ENCODE results near the gene EPB41L5. TPM values are rescaled to one million over a fixed set of nuclear protein-coding genes. Genes with fewer than 3 reads are reported as not detected.
"Not testable (repeated sequence)": the region's sequence is repeated elsewhere in the genome, so short reads cannot be mapped to it uniquely, and the experiment has no call there.

Gene EPB41L5
- total and polyA plus RNA-seq, 10 donors: 0.97 to 10.5 (median 8.5) TPM

- H3K4me3 ChIP-seq: no peak overlapping the region
- no peak for TF ChIP-seq POLR2AphosphoS5 (IDR thresholded peaks at IDR 0.05)
- no peak for TF ChIP-seq CTCF (IDR thresholded peaks at IDR 0.05 in 8 of 11, conservative IDR thresholded peaks at IDR 0.05 in 3 of 11)
- no peak for TF ChIP-seq POLR2A (IDR thresholded peaks at IDR 0.05)
- no peaks in the 10 kb centered on the region for H3K4me1 ChIP-seq
- H3K9me3 ChIP-seq: peaks cover 3 to 45% (median 37%) of the 10 kb centered on the region in 8 donors
- no peak for DNase-seq
- no peaks in the 10 kb centered on the region for H3K27me3 ChIP-seq (replicated peaks in 1 of 7)
- WGBS, 5 donors: 84 to 94% (median 89%) methylated on average over 3 of the region's 3 CpGs
- H3K27ac ChIP-seq: no peak overlapping the region
- peaks cover 0 to 19% (median 2%) of the 10 kb centered on the region in 6 donors for H3K36me3 ChIP-seq
- intact Hi-C loops (cut with DNase I; ENCODE audit: low total_unique reads): no loop called here
These were observed 135.8 kb downstream of the EPB41L5 start for GRCh38 chr2:120148669-120149068.

GRCh38 chr2:120149406-120149805, 136.5 kb downstream of the EPB41L5 start:
- TF ChIP-seq POLR2AphosphoS5 (IDR thresholded peaks at IDR 0.05) (no peak), CTCF (IDR thresholded peaks at IDR 0.05 in 8 of 11, conservative IDR thresholded peaks at IDR 0.05 in 3 of 11) (no peak), POLR2A (IDR thresholded peaks at IDR 0.05) (no peak)
- H3K27ac ChIP-seq: no peak overlapping the region
- intact Hi-C loops (cut with DNase I; ENCODE audit: low total_unique reads): no loop called here
- peaks cover 3 to 52% (median 40%) of the 10 kb centered on the region in 8 donors for H3K9me3 ChIP-seq
- no peaks in the 10 kb centered on the region for H3K27me3 ChIP-seq (replicated peaks in 1 of 7)
- no peak for DNase-seq
- H3K36me3 ChIP-seq: peaks cover 0 to 20% (median 2%) of the 10 kb centered on the region in 6 donors
- 92 to 99% (median 97%) methylated on average over 2 of the region's 2 CpGs for WGBS, 5 donors
- H3K4me1 ChIP-seq: no peaks in the 10 kb centered on the region
- no peak overlapping the region for H3K4me3 ChIP-seq

- Histone ChIP-seq H3K27ac (no peak overlapping the region), H3K36me3 (peaks cover 0 to 27% (median 2%) of the 10 kb centered on the region in 6 donors), H3K4me3 (no peak overlapping the region), H3K27me3 (replicated peaks in 1 of 7) (no peaks in the 10 kb centered on the region), H3K4me1 (no peaks in the 10 kb centered on the region), H3K9me3 (peaks cover 6 to 59% (median 46%) of the 10 kb centered on the region in 8 donors)
- TF ChIP-seq POLR2A (IDR thresholded peaks at IDR 0.05) (no peak), CTCF (IDR thresholded peaks at IDR 0.05 in 8 of 11, conservative IDR thresholded peaks at IDR 0.05 in 3 of 11) (no peak), POLR2AphosphoS5 (IDR thresholded peaks at IDR 0.05) (no peak)
- no peak for DNase-seq
- WGBS, 5 donors: 94 to 99% (median 98%) methylated on average over 4 of the region's 4 CpGs
- intact Hi-C loops (cut with DNase I; ENCODE audit: low total_unique reads): no loop called here
These were observed 137.2 kb downstream of the EPB41L5 start for GRCh38 chr2:120150040-120150482.

- intact Hi-C loops (cut with DNase I; ENCODE audit: low total_unique reads): no loop called here
These were observed 142.4 kb downstream of the EPB41L5 start for GRCh38 chr2:120155308-120155707.

GRCh38 chr2:120158658-120159057, 145.8 kb downstream of the EPB41L5 start:
- DNase-seq; intact Hi-C loops (cut with DNase I; ENCODE audit: low total_unique reads); H3K4me3 ChIP-seq; H3K27ac ChIP-seq; H3K27me3 ChIP-seq (replicated peaks in 1 of 7); H3K4me1 ChIP-seq: not testable (repeated sequence)
- H3K36me3 ChIP-seq: peaks cover 0 to 24% (median 2%) of the 10 kb centered on the region in 6 donors
- H3K9me3 ChIP-seq: peaks cover 4 to 27% (median 20%) of the 10 kb centered on the region in 8 donors
- WGBS, 5 donors: 52 to 72% (median 64%) methylated on average over 2 of the region's 2 CpGs

More at GRCh38 chr2:120155308-120155707, 142.4 kb downstream of the EPB41L5 start:
- Histone ChIP-seq H3K36me3 (peaks cover 0 to 24% (median 2%) of the 10 kb centered on the region in 6 donors), H3K4me1 (no peaks in the 10 kb centered on the region), H3K27ac (no peak overlapping the region), H3K4me3 (no peak overlapping the region), H3K27me3 (replicated peaks in 1 of 7) (no peaks in the 10 kb centered on the region), H3K9me3 (peaks cover 7 to 58% (median 45%) of the 10 kb centered on the region in 8 donors)
- no peak for DNase-seq
- TF ChIP-seq POLR2A (IDR thresholded peaks at IDR 0.05) (no peak), CTCF (IDR thresholded peaks at IDR 0.05 in 8 of 11, conservative IDR thresholded peaks at IDR 0.05 in 3 of 11) (no peak), POLR2AphosphoS5 (IDR thresholded peaks at IDR 0.05) (no peak)
- whole genome bisulfite sequencing, 5 donors: 84 to 93% (median 88%) methylated on average over 3 of the region's 3 CpGs

Data from spleen (tissue), 11 donors.